Activated CD4-positive, alpha-beta T cell treated with anti-CD3 and anti-CD28 coated beads for 24 hours (primary cell): ENCODE results near the gene XRCC1.
"Not testable (repeated sequence)": the region's sequence is repeated elsewhere in the genome, so short reads cannot be mapped to it uniquely, and the experiment has no call there.

Experiments used
- DNase-seq, 2 donors: peaks; one replicate each; pipeline ENCODE4 v3.0.0-alpha.2; 2020; ENCODE audit warnings: low read depth in 2 of 2

The XRCC1 gene

GRCh38 chr19:43599635-43600295, 24.4 kb upstream of the XRCC1 start:
- DNase-seq = no peak

- DNase-seq = no peak
Measured at GRCh38 chr19:43598445-43599240, 23.3 kb upstream of the XRCC1 start.

GRCh38 chr19:43597876-43598275, 22.5 kb upstream of the XRCC1 start:
- no peak for DNase-seq

- DNase-seq = no peak
Measured at GRCh38 chr19:43596842-43597461, 21.6 kb upstream of the XRCC1 start.

- peak; percentile 99 to 100 for DNase-seq
Measured at GRCh38 chr19:43595999-43596841, 20.9 kb upstream of the XRCC1 start, which contains the start of the genes IRGQ and ZNF576. TSS of gene IRGQ (minus strand) at chr19:43596134. CDS start at chr19:43595338, 796 bp downstream. TSS of gene ZNF576 (plus strand) at chr19:43596595. CDS start at chr19:43597109, 514 bp downstream.

GRCh38 chr19:43595605-43595998, 20.3 kb upstream of the XRCC1 start:
- no peak for DNase-seq

GRCh38 chr19:43594710-43595604, 19.6 kb upstream of the XRCC1 start:
- DNase-seq = peak; percentile 47 to 56

- no peak for DNase-seq
Measured at GRCh38 chr19:43594081-43594697, 18.9 kb upstream of the XRCC1 start.

GRCh38 chr19:43592800-43593350, 17.5 kb upstream of the XRCC1 start:
- DNase-seq = no peak

GRCh38 chr19:43591904-43592772, 16.8 kb upstream of the XRCC1 start:
- DNase-seq = no peak

GRCh38 chr19:43589678-43590077, 14.4 kb upstream of the XRCC1 start:
- no peak for DNase-seq

GRCh38 chr19:43589277-43589676, 13.9 kb upstream of the XRCC1 start:
- DNase-seq = no peak

GRCh38 chr19:43587029-43587428, 11.7 kb upstream of the XRCC1 start:
- DNase-seq = not testable (repeated sequence)

- no peak for DNase-seq
Measured at GRCh38 chr19:43586346-43586745, 11.0 kb upstream of the XRCC1 start.

GRCh38 chr19:43584484-43584883, 9.2 kb upstream of the XRCC1 start:
- DNase-seq = no peak

GRCh38 chr19:43582495-43582894, 7.2 kb upstream of the XRCC1 start:
- no peak for DNase-seq

- DNase-seq = no peak
Measured at GRCh38 chr19:43581467-43581866, 6.1 kb upstream of the XRCC1 start.

GRCh38 chr19:43578787-43579186, 3.5 kb upstream of the XRCC1 start:
- no peak for DNase-seq
